SK-N-SH treated with all-trans-retinoic acid at 6 μM for 48 hours (cell line): Measurements from ENCODE around the gene PSORS1C2.

Experiments used
- ATAC-seq: fragments of 200-7000 bp; cut with Tn5 transposase; 3 replicates; pipeline ENCODE4 v1.9.1; 2020; ENCODE audit warnings: mild to moderate bottlenecking, moderate library complexity
- ARNTL ChIP-seq: fragments of 450-650 bp; formaldehyde crosslinking; IDR thresholded peaks from 2 replicates; pipeline ENCODE4 v1.5.0; 2020; ENCODE audit warnings: low read depth, mild to moderate bottlenecking, moderate library complexity, borderline replicate concordance
- CREB5 ChIP-seq: fragments of 250-450 bp; sonication (Bioruptor Pico); IDR thresholded peaks from 2 replicates; pipeline ENCODE4 v1.5.1; 2020; ENCODE audit warnings: low read depth, mild to moderate bottlenecking, moderate library complexity
- CSDC2 ChIP-seq: fragments of 250-450 bp; sonication (Bioruptor Pico); IDR thresholded peaks from 2 replicates; pipeline ENCODE4 v1.5.0; 2020; ENCODE audit warnings: mild to moderate bottlenecking, moderate library complexity
- CSRNP3 ChIP-seq: fragments of 250-450 bp; sonication (Bioruptor Pico); IDR thresholded peaks from 2 replicates; pipeline ENCODE4 v1.5.1; 2021; ENCODE audit warnings: mild to moderate bottlenecking, moderate library complexity
- ESRRG ChIP-seq: fragments of 250-450 bp; sonication (Bioruptor Pico); IDR thresholded peaks from 2 replicates; pipeline ENCODE4 v1.6.1; 2021; ENCODE audit warnings: mild to moderate bottlenecking
- GLIS3 ChIP-seq: fragments of 250-450 bp; sonication (Bioruptor Pico); IDR thresholded peaks from 2 replicates; pipeline ENCODE4 v1.5.0; 2020; ENCODE audit warnings: mild to moderate bottlenecking, moderate library complexity
- ISL1 ChIP-seq: fragments of 250-450 bp; sonication (Bioruptor Pico); IDR thresholded peaks from 2 replicates; pipeline ENCODE4 v2.1.2; 2022; ENCODE audit warnings: mild to moderate bottlenecking, moderate library complexity
- OSR1 ChIP-seq: fragments of 250-450 bp; sonication (Bioruptor Pico); IDR thresholded peaks from 2 replicates; pipeline ENCODE4 v1.8.0; 2022; ENCODE audit warnings: moderate library complexity, mild to moderate bottlenecking, inconsistent platforms
- PATZ1 ChIP-seq: fragments of 250-450 bp; sonication (Bioruptor Pico); IDR thresholded peaks from 2 replicates; pipeline ENCODE4 v1.8.0; 2020; ENCODE audit warnings: mild to moderate bottlenecking, moderate library complexity, borderline replicate concordance
- POU6F1 ChIP-seq: fragments of 250-450 bp; sonication (Bioruptor Pico); IDR thresholded peaks from 2 replicates; pipeline ENCODE4 v1.8.0; 2021; ENCODE audit warnings: low read depth, mild to moderate bottlenecking, moderate library complexity, borderline replicate concordance
- PPARA ChIP-seq: fragments of 250-450 bp; sonication (Bioruptor Pico); IDR thresholded peaks from 2 replicates; pipeline ENCODE4 v1.5.0; 2020; ENCODE audit warnings: mild to moderate bottlenecking, borderline replicate concordance
- SNAI2 ChIP-seq: fragments of 250-450 bp; sonication (Bioruptor Pico); IDR thresholded peaks from 2 replicates; pipeline ENCODE4 v1.5.0; 2020; ENCODE audit warnings: mild to moderate bottlenecking, moderate library complexity
- TCF4 ChIP-seq: fragments of 250-450 bp; sonication (Bioruptor Pico); IDR thresholded peaks from 2 replicates; pipeline ENCODE4 v1.8.0; 2021; ENCODE audit warnings: mild to moderate bottlenecking, moderate library complexity, borderline replicate concordance
- TOX ChIP-seq: fragments of 250-450 bp; sonication (Bioruptor Pico); IDR thresholded peaks from 2 replicates; pipeline ENCODE4 v1.8.0; 2021; ENCODE audit warnings: mild to moderate bottlenecking, moderate library complexity, borderline replicate concordance
- TSHZ2 ChIP-seq: fragments of 250-450 bp; sonication (Bioruptor Pico); IDR thresholded peaks from 2 replicates; pipeline ENCODE4 v1.5.0; 2020; ENCODE audit warnings: mild to moderate bottlenecking, moderate library complexity
- ZFP3 ChIP-seq: fragments of 250-450 bp; sonication (Bioruptor Pico); IDR thresholded peaks from 2 replicates; pipeline ENCODE4 v1.5.0; 2020; ENCODE audit warnings: mild to moderate bottlenecking, moderate library complexity
- ZFP30 ChIP-seq: fragments of 450-650 bp; formaldehyde crosslinking; IDR thresholded peaks from 2 replicates; pipeline ENCODE4 v1.5.0; 2022; ENCODE audit warnings: mild to moderate bottlenecking, moderate library complexity
- ZNF565 ChIP-seq: fragments of 450-650 bp; formaldehyde crosslinking; conservative IDR thresholded peaks from 2 replicates; pipeline ENCODE4 v1.5.0; 2020; ENCODE audit warnings: low read depth, mild to moderate bottlenecking, moderate library complexity
- ZNF8 ChIP-seq: fragments of 450-650 bp; formaldehyde crosslinking; IDR thresholded peaks from 2 replicates; pipeline ENCODE4 v1.5.0; 2020; ENCODE audit warnings: mild to moderate bottlenecking, moderate library complexity

PSORS1C2 gene

GRCh38 chr6:31139599-31139998 lies 733 bp upstream of the PSORS1C2 start:
- peak; percentile 6; the same call in 1 of the 3 replicates for ATAC-seq
- TF ChIP-seq PPARA (no peak), ZFP3 (CRISPR knock-in tag) (no peak), ESRRG (CRISPR knock-in tag) (no peak), PATZ1 (CRISPR knock-in tag) (no peak), GLIS3 (CRISPR knock-in tag) (no peak), TCF4 (CRISPR knock-in tag) (no peak), CREB5 (CRISPR knock-in tag) (no peak), ZNF565 (CRISPR knock-in tag) (no peak), TSHZ2 (CRISPR knock-in tag) (no peak), POU6F1 (CRISPR knock-in tag) (no peak), ZNF8 (CRISPR knock-in tag) (no peak), OSR1 (CRISPR knock-in tag) (no peak), ZFP30 (CRISPR knock-in tag) (no peak), TOX (no peak), ARNTL (CRISPR knock-in tag) (no peak), ISL1 (CRISPR knock-in tag) (no peak), CSRNP3 (CRISPR knock-in tag) (no peak)
- TF ChIP-seq, all 23 proteins: peak for 0

- no peak for ATAC-seq
- TF ChIP-seq CSDC2 (CRISPR knock-in tag) (no peak), ARNTL (CRISPR knock-in tag) (no peak), ZFP3 (CRISPR knock-in tag) (no peak), CSRNP3 (CRISPR knock-in tag) (no peak), POU6F1 (CRISPR knock-in tag) (no peak), CREB5 (CRISPR knock-in tag) (no peak), SNAI2 (CRISPR knock-in tag) (no peak), TOX (no peak), ISL1 (CRISPR knock-in tag) (no peak), PATZ1 (CRISPR knock-in tag) (no peak), ESRRG (CRISPR knock-in tag) (no peak), TSHZ2 (CRISPR knock-in tag) (no peak), ZNF8 (CRISPR knock-in tag) (no peak)
Observed at GRCh38 chr6:31135710-31136109, 3.2 kb downstream of the PSORS1C2 start.
